OCI-M1 (cell line): Measurements from ENCODE around the gene FES.
"Not testable (repeated sequence)": the region's sequence is repeated elsewhere in the genome, so short reads cannot be mapped to it uniquely, and the experiment has no call there.

Source experiments
- DNase-seq: peaks from one replicate; lab custom pipeline; 2025; lab: John Stamatoyannopoulos, UW

Gene FES

GRCh38 chr15:90891346-90891949, 7.1 kb downstream of the FES start:
- DNase-seq = no peak

- DNase-seq = no peak
Measured at GRCh38 chr15:90892023-90892422, 7.7 kb downstream of the FES start.

- no peak for DNase-seq
Measured at GRCh38 chr15:90892498-90893174, 8.3 kb downstream of the FES start.

GRCh38 chr15:90893175-90894090, 9.1 kb downstream of the FES start:
- DNase-seq = peak; percentile 72

GRCh38 chr15:90895571-90896117, 11.3 kb downstream of the FES start:
- peak; percentile 31 for DNase-seq

GRCh38 chr15:90897131-90897655, 12.9 kb downstream of the FES start:
- not testable (repeated sequence) for DNase-seq

- DNase-seq = peak; percentile 98
Measured at GRCh38 chr15:90901175-90902039, 17.1 kb downstream of the FES start.

- DNase-seq = peak; percentile 90
Measured at GRCh38 chr15:90902040-90902839, 17.9 kb downstream of the FES start.

GRCh38 chr15:90902840-90903732, 18.8 kb downstream of the FES start, which contains the start of gene MAN2A2:
Gene MAN2A2 (plus strand): TSS chr15:90903302. CDS start chr15:90904208, 906 bp downstream.
- DNase-seq = peak; percentile 84

- DNase-seq = peak; percentile 79
Measured at GRCh38 chr15:90903733-90904536, 19.6 kb downstream of the FES start.

- DNase-seq = no peak
Measured at GRCh38 chr15:90904746-90905145, 20.4 kb downstream of the FES start.

- DNase-seq = no peak
Measured at GRCh38 chr15:90905306-90906180, 21.2 kb downstream of the FES start.

GRCh38 chr15:90906181-90906849, 22.0 kb downstream of the FES start:
- no peak for DNase-seq

- DNase-seq = no peak
Measured at GRCh38 chr15:90907051-90907660, 22.9 kb downstream of the FES start.

- DNase-seq = no peak
Measured at GRCh38 chr15:90907838-90908507, 23.7 kb downstream of the FES start.

GRCh38 chr15:90909449-90909848, 25.1 kb downstream of the FES start:
- DNase-seq = not testable (repeated sequence)
